ENCODE data around the gene RNASE12. TPM values are rescaled to one million over a fixed set of nuclear protein-coding genes. Genes with fewer than 3 reads are reported as not detected.

The RNASE12 gene
- total and polyA plus RNA-seq, 7 donors, result not detected

DNA sequence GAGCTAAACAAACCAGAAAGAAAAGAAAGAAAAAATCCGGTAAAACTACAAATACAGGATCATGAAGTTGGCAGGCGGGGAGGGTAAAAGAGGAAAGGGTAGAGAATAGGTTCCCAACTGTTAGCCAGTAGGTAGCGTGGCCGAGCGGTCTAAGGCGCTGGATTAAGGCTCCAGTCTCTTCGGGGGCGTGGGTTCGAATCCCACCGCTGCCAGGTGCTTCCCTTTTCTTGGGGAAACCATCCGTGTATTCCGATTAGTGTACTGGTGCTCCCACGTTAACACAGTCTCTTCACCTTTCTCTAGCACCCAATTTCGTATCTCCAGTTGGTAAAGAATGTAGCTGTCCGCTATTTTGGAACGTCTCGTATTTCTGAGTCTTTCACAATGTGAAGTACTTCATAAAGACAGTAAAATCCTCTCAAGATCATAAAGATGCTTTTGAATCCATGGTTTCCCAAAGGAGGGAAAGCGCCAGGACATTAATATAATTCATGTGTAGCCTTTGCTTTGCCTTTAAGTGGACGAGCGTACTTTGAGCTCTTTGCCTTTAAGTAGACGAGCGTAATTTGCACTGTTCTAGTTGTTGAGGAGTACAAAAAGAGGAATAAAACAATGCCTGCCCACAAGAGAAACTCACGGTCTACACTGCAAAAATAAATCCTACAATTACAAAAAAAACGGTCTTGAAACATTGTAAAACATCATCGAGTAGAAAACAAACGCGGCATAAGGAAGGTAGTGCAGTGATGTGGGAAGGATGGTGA, 19.0 kb upstream of the RNASE12 start:
- intact Hi-C loops (cut with DNase I), result loop anchor here in 1 of 2 donors (5.0 to 10.0 kb wide), 2 partner anchors 247 to 365 kb away; no protein-coding TSS in a partner anchor
- H3K27ac ChIP-seq, result peak overlapping the region; percentile 79
- DNase-seq (peak; percentile 73 to 82), ATAC-seq (peak; percentile 75 to 79 (median 76))
- 4 to 5% (median 4%) methylated on average over 27 of the region's 27 CpGs for WGBS, 3 donors
- peaks cover 29% of the 10 kb centered on the region for H3K4me1 ChIP-seq
- TF ChIP-seq, protein P1, sequence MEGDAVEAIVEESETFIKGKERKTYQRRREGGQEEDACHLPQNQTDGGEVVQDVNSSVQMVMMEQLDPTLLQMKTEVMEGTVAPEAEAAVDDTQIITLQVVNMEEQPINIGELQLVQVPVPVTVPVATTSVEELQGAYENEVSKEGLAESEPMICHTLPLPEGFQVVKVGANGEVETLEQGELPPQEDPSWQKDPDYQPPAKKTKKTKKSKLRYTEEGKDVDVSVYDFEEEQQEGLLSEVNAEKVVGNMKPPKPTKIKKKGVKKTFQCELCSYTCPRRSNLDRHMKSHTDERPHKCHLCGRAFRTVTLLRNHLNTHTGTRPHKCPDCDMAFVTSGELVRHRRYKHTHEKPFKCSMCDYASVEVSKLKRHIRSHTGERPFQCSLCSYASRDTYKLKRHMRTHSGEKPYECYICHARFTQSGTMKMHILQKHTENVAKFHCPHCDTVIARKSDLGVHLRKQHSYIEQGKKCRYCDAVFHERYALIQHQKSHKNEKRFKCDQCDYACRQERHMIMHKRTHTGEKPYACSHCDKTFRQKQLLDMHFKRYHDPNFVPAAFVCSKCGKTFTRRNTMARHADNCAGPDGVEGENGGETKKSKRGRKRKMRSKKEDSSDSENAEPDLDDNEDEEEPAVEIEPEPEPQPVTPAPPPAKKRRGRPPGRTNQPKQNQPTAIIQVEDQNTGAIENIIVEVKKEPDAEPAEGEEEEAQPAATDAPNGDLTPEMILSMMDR (IDR thresholded peaks at IDR 0.05), result no peak
- no peaks in the 10 kb centered on the region for H3K27me3 ChIP-seq (ENCODE audit: insufficient read depth in 3 of 3, low read length in 2 of 3)
- no peaks in the 10 kb centered on the region for H3K36me3 ChIP-seq (ENCODE audit: insufficient read depth in 1 of 2, low read depth in 1 of 2)
- peak overlapping the region; percentile 84 for H3K4me3 ChIP-seq
- H3K9me3 ChIP-seq, result no peaks in the 10 kb centered on the region

DNA sequence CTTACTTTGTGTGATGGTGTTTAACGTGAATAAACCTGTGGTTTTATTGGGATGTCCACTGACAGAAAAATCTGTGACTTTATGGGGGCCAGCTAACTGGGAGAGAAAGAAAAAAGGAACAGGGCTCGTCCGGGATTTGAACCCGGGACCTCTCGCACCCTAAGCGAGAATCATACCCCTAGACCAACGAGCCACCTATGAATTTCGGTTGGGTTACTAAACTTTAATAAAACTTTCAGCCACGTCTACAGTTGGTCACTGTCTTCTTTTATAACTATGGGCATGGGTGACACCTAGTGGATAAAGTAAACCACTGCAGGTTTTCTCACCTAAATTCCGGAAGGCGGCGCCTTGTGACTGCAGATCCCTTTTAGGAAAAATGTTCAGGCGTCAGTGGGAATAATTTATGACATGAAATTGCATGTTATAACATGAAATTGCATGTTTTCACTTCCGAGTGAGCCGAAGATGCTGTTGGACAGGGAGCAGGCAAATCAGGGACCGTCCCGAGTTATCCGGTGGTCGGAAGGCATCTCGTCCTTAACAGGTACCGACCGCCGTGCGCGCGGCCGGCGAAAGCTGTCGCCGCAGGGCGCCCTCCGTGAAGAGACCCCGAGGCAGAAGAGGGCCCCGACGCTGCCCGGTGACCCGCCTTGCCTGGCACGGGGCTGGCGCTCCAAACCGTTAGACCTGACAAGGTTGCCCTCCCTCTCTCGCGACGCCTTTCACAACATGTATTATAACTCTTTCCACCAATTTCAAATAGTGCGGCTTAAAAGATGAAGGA, 18.2 kb upstream of the RNASE12 start:
- H3K27ac ChIP-seq, result peak overlapping the region; percentile 79
- 0 to 1% (median 0%) methylated on average over 44 of the region's 44 CpGs for WGBS, 3 donors
- ATAC-seq (peak; percentile 67 to 80 (median 72)), DNase-seq (peak in 1 of 2 donors; percentile 60)
- H3K9me3 ChIP-seq, result no peaks in the 10 kb centered on the region
- TF ChIP-seq, protein P1 (IDR thresholded peaks at IDR 0.05), result peak; percentile 96
- intact Hi-C loops (cut with DNase I), result loop anchor here (2.0 to 10.0 kb wide), 9 partner anchors 77 to 365 kb away; partner anchors contain the start of genes ANG (in 1 of the 2), PNP (in 1 of the 2) and RNASE2 (in 1 of the 2)
- H3K4me3 ChIP-seq, result peak overlapping the region; percentile 84
- no peaks in the 10 kb centered on the region for H3K27me3 ChIP-seq (ENCODE audit: insufficient read depth in 3 of 3, low read length in 2 of 3)
- H3K36me3 ChIP-seq (ENCODE audit: insufficient read depth in 1 of 2, low read depth in 1 of 2), result no peaks in the 10 kb centered on the region
- H3K4me1 ChIP-seq, result peaks cover 29% of the 10 kb centered on the region

DNA sequence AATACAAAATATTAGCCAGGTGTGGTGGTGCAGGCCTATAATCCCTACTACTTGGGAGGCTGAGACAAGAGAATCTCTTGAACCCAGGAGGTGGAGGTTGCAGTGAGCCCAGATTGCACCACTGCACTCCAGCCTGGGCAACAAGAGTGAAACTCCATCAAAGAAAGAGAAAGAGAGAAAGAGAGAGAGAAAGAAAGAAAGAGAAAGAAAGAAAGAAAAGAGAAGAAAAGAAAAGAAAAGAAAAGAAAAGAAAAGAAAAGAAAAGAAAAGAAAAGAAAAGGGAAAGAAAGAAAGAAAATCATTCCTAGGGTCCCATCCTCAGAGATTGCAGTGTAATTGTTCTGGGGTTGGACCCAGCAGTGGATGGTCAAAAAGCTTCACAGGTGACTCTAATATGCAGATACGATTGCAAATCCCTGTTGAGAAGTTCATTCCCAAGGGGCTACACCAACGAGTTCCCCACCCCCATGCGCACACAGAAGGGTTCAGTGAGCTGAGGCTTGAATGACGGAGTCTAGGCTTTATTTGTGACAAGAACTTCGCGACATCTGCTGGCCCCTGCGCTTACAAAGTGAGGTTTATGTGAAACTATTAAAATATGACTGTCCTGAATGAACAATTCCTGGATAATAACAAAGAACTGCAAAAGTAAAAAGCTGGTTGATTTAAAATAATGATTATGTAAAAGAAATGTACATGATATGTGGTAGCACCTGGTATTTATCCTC, 17.4 kb upstream of the RNASE12 start:
- 57 to 61% (median 59%) methylated on average over 7 of the region's 7 CpGs for WGBS, 3 donors

DNA sequence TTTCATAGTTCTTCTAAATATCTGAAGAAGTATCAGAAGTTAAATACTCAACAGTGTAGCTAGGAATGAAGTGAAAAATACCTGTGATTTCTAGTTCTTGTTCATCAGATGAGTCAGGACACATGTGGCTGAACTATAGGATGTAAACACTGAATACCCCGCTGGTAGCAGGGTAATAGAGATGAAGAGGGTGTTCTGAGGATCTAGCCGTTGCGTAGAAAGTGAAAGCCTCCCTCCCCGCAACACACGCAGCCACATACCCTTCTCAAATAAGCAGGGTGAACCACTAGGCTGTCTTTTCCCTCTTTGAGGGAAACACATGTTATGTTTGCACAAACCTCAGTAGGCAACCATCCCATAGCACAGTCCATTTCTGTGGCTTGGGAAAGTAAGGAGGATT, 16.4 kb upstream of the RNASE12 start:
- DNase-seq, result no peak
- no peaks in the 10 kb centered on the region for H3K27me3 ChIP-seq (ENCODE audit: insufficient read depth in 3 of 3, low read length in 2 of 3)
- WGBS, 3 donors, result 56 to 67% (median 65%) methylated on average over 5 of the region's 5 CpGs
- ATAC-seq, result no peak
- H3K9me3 ChIP-seq, result no peaks in the 10 kb centered on the region
- no peaks in the 10 kb centered on the region for H3K36me3 ChIP-seq (ENCODE audit: insufficient read depth in 1 of 2, low read depth in 1 of 2)
- no peak overlapping the region for H3K4me3 ChIP-seq
- intact Hi-C loops (cut with DNase I), result loop anchor here (2.0 to 10.0 kb wide), 8 partner anchors 75 to 347 kb away; partner anchors contain the start of genes ANG (in 1 of the 2), PNP (in 1 of the 2) and RNASE2 (in 1 of the 2)
- peaks cover 26% of the 10 kb centered on the region for H3K4me1 ChIP-seq
- TF ChIP-seq, protein P1 (IDR thresholded peaks at IDR 0.05), result no peak
- no peak overlapping the region for H3K27ac ChIP-seq

More for the DNA sequence above, 17.4 kb upstream of the RNASE12 start:
- intact Hi-C loops (cut with DNase I), result loop anchor here (2.0 to 10.0 kb wide), 7 partner anchors 76 to 346 kb away; partner anchors contain the start of genes ANG (in 1 of the 2), PNP (in 1 of the 2) and RNASE2 (in 1 of the 2)
- H3K27ac ChIP-seq, result no peak overlapping the region
- H3K9me3 ChIP-seq, result no peaks in the 10 kb centered on the region
- H3K27me3 ChIP-seq (ENCODE audit: insufficient read depth in 3 of 3, low read length in 2 of 3), result no peaks in the 10 kb centered on the region
- DNase-seq, result no peak
- no peak for ATAC-seq
- TF ChIP-seq, protein P1 (IDR thresholded peaks at IDR 0.05), result no peak
- H3K4me1 ChIP-seq, result peaks cover 29% of the 10 kb centered on the region
- no peaks in the 10 kb centered on the region for H3K36me3 ChIP-seq (ENCODE audit: insufficient read depth in 1 of 2, low read depth in 1 of 2)
- no peak overlapping the region for H3K4me3 ChIP-seq

Data from psoas muscle (tissue), 8 donors.